ENCODE data around the gene UBE2H.

Gene UBE2H

DNA sequence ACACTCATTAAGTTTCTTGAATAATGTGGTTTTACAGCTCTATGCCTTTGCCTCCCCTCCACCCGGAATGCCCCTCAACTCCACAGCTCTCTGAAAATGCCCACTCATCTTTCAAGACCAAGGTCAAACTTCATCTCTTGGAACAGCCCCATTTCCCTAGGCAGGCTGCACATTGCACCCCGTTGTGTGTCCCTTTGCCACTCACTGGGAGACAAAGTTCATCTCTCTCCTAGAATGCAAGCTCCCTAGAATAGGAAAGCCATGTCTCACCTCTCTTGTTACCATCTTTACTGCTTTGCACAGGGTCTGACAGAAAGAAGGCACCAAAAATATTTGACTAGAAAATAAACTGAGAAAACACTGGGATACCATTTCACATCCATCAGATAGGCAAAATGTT lies 33.3 kb downstream of the UBE2H start (continued):
- TF ChIP-seq, protein P1, sequence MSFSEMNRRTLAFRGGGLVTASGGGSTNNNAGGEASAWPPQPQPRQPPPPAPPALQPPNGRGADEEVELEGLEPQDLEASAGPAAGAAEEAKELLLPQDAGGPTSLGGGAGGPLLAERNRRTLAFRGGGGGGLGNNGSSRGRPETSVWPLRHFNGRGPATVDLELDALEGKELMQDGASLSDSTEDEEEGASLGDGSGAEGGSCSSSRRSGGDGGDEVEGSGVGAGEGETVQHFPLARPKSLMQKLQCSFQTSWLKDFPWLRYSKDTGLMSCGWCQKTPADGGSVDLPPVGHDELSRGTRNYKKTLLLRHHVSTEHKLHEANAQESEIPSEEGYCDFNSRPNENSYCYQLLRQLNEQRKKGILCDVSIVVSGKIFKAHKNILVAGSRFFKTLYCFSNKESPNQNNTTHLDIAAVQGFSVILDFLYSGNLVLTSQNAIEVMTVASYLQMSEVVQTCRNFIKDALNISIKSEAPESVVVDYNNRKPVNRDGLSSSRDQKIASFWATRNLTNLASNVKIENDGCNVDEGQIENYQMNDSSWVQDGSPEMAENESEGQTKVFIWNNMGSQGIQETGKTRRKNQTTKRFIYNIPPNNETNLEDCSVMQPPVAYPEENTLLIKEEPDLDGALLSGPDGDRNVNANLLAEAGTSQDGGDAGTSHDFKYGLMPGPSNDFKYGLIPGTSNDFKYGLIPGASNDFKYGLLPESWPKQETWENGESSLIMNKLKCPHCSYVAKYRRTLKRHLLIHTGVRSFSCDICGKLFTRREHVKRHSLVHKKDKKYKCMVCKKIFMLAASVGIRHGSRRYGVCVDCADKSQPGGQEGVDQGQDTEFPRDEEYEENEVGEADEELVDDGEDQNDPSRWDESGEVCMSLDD (tag by site-specific recombination; IDR thresholded peaks at IDR 0.05) = no peak
- TF ChIP-seq SP7 (tag by site-specific recombination; IDR thresholded peaks at IDR 0.05) = no peak
- no peak for TF ChIP-seq ZNF513 (tag by site-specific recombination; IDR thresholded peaks at IDR 0.05)
- no peak for TF ChIP-seq KLF16 (tag by site-specific recombination; IDR thresholded peaks at IDR 0.05)

DNA sequence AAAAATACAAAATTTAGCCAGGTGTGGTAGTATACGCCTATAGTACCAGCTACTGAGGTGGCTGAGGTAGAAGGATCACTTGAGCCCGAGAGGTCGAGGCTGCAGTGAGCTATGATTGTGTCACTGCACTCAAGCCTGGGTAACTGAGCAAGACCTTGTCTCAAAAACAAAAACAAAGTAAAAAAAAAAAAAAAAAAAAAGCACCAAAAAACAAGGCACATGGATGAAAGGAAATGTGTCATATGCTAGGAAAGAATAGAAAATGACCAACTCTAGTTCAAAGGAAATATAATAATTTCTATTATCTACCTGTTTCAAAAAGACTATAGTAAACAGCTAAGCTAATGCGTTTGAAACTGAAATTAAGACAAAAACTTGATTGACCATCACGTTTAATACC lies 33.8 kb downstream of the UBE2H start:
- no peaks in the 10 kb centered on the region for H3K9me3 ChIP-seq (ENCODE audit: control insufficient read depth, insufficient read depth, low read depth, low read length)
- no peak overlapping the region for H3K27ac ChIP-seq (ENCODE audit: extremely low read depth, low read depth, low read length)
- H3K36me3 ChIP-seq (ENCODE audit: control insufficient read depth in 2 of 2, insufficient read depth in 1 of 2, low read length in 2 of 2) = no peaks in the 10 kb centered on the region
- no peak overlapping the region for H3K4me3 ChIP-seq (ENCODE audit: low read depth, low read length)
- ChIA-PET CTCF (interaction anchor here (0.6 kb wide), 1 partner anchor 14 kb away, joined by 3 read pairs; no protein-coding TSS in a partner anchor), POLR2A (interaction anchor here (0.7 kb wide), 1 partner anchor 30 kb away, joined by 3 read pairs; no protein-coding TSS in a partner anchor)
- peaks cover 4% of the 10 kb centered on the region for H3K4me1 ChIP-seq (ENCODE audit: control insufficient read depth, insufficient read depth, low read length)
- no peak for TF ChIP-seq YY2 (tag by site-specific recombination; IDR thresholded peaks at IDR 0.05)
- TF ChIP-seq, protein P2, sequence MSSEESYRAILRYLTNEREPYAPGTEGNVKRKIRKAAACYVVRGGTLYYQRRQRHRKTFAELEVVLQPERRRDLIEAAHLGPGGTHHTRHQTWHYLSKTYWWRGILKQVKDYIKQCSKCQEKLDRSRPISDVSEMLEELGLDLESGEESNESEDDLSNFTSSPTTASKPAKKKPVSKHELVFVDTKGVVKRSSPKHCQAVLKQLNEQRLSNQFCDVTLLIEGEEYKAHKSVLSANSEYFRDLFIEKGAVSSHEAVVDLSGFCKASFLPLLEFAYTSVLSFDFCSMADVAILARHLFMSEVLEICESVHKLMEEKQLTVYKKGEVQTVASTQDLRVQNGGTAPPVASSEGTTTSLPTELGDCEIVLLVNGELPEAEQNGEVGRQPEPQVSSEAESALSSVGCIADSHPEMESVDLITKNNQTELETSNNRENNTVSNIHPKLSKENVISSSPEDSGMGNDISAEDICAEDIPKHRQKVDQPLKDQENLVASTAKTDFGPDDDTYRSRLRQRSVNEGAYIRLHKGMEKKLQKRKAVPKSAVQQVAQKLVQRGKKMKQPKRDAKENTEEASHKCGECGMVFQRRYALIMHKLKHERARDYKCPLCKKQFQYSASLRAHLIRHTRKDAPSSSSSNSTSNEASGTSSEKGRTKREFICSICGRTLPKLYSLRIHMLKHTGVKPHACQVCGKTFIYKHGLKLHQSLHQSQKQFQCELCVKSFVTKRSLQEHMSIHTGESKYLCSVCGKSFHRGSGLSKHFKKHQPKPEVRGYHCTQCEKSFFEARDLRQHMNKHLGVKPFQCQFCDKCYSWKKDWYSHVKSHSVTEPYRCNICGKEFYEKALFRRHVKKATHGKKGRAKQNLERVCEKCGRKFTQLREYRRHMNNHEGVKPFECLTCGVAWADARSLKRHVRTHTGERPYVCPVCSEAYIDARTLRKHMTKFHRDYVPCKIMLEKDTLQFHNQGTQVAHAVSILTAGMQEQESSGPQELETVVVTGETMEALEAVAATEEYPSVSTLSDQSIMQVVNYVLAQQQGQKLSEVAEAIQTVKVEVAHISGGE (tag by site-specific recombination; conservative IDR thresholded peaks at IDR 0.05; ENCODE audit: low read depth) = no peak
- TF ChIP-seq ZNF248 (tag by site-specific recombination; IDR thresholded peaks at IDR 0.05) = no peak
- TF ChIP-seq ZBTB7A (tag by site-specific recombination; IDR thresholded peaks at IDR 0.05; ENCODE audit: low read depth) = no peak
- TF ChIP-seq REST (tag by site-specific recombination; IDR thresholded peaks at IDR 0.05) = no peak
- no peak for TF ChIP-seq ZNF623 (tag by site-specific recombination; IDR thresholded peaks at IDR 0.05)
- TF ChIP-seq TRIM28 (IDR thresholded peaks at IDR 0.05; ENCODE audit: borderline replicate concordance, low read length) = no peak
- TF ChIP-seq, protein P3, sequence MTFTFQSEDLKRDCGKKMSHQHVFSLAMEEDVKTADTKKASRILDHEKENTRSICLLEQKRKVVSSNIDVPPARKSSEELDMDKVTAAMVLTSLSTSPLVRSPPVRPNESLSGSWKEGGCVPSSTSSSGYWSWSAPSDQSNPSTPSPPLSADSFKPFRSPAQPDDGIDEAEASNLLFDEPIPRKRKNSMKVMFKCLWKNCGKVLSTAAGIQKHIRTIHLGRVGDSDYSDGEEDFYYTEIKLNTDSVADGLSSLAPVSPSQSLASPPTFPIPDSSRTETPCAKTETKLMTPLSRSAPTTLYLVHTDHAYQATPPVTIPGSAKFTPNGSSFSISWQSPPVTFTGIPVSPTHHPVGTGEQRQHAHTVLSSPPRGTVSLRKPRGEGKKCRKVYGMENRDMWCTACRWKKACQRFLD (tag by site-specific recombination; IDR thresholded peaks at IDR 0.05) = no peak
- no peak for TF ChIP-seq YY1 (tag by site-specific recombination; IDR thresholded peaks at IDR 0.05)
- TF ChIP-seq ZNF514 (tag by site-specific recombination; IDR thresholded peaks at IDR 0.05) = no peak
- TF ChIP-seq ZNF2 (tag by site-specific recombination; IDR thresholded peaks at IDR 0.05) = no peak
- no peak for TF ChIP-seq ZNF548 (tag by site-specific recombination; IDR thresholded peaks at IDR 0.05)

Measured in HEK293 (cell line).